C4-2B (cell line): ENCODE measurements around the gene NMNAT1.
"Not testable (repeated sequence)": the region's sequence is repeated elsewhere in the genome, so short reads cannot be mapped to it uniquely, and the experiment has no call there.

Experiments used
- ZFX ChIP-seq: fragments of 450-650 bp; IDR thresholded peaks from 2 replicates; pipeline ENCODE4 v1.6.1; 2017
- TF ChIP-seq, protein P1 (sequence below): fragments of 450-650 bp; conservative IDR thresholded peaks from 2 replicates; pipeline ENCODE4 v1.5.1; 2017; ENCODE audit warnings: mild to moderate bottlenecking

DNA sequence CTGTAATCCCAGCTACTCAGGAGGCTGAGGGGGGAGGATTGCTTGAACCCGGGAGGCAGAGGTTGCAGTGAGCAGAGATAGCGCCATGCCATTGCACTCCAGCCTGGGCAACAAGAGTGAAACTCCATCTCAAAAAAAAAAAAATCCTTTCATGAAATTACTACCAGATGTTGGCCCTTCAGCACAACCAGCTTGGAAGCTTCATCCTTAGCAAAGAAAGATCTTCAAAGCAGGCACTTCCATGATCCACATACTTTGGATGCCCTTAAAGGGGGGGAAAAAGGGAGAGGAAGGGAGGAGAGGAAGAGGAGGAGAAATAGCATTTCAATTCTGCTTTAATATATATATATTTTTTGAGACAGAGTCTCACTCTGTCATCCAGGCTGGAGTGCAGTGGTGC is 77.4 kb downstream of the NMNAT1 start:
- TF ChIP-seq, protein P1, sequence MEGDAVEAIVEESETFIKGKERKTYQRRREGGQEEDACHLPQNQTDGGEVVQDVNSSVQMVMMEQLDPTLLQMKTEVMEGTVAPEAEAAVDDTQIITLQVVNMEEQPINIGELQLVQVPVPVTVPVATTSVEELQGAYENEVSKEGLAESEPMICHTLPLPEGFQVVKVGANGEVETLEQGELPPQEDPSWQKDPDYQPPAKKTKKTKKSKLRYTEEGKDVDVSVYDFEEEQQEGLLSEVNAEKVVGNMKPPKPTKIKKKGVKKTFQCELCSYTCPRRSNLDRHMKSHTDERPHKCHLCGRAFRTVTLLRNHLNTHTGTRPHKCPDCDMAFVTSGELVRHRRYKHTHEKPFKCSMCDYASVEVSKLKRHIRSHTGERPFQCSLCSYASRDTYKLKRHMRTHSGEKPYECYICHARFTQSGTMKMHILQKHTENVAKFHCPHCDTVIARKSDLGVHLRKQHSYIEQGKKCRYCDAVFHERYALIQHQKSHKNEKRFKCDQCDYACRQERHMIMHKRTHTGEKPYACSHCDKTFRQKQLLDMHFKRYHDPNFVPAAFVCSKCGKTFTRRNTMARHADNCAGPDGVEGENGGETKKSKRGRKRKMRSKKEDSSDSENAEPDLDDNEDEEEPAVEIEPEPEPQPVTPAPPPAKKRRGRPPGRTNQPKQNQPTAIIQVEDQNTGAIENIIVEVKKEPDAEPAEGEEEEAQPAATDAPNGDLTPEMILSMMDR, result not testable (repeated sequence)
- TF ChIP-seq ZFX, result not testable (repeated sequence)
